Kidney (tissue), 14 donors: ENCODE results near the gene GALNT17. TPM values are rescaled to one million over a fixed set of nuclear protein-coding genes. Genes with fewer than 3 reads are reported as not detected.

Experiments
- DNase-seq, 5 donors: peaks; one replicate each; pipeline ENCODE4 v3.0.0-alpha.2; 2013 to 2020
- FAIRE-seq: peaks from 2 replicates; lab custom pipeline; 2012; peaks lifted over from hg19 to GRCh38; lab: Jason Lieb, UNC
- H3K27ac ChIP-seq, 2 donors: one replicate each; pipeline ENCODE4 v1.7.0; 2013; ENCODE audit warnings: low read depth in 2 of 2, low read length in 2 of 2, inconsistent platforms in 1 of 2
- H3K27me3 ChIP-seq: one replicate; pipeline ENCODE4 v1.7.1; 2013; ENCODE audit warnings: low read length, inconsistent platforms; ENCODE audit not compliant: control insufficient read depth, insufficient read depth
- H3K36me3 ChIP-seq, 3 donors: one replicate each; pipeline versions ENCODE4 v1.7.0 to v1.7.1; 2013; ENCODE audit warnings: low read length in 3 of 3, control low read depth in 1 of 3, inconsistent platforms in 1 of 3; ENCODE audit not compliant: insufficient read depth in 3 of 3, control insufficient read depth in 2 of 3
- H3K4me1 ChIP-seq, 3 donors: one replicate each; pipeline versions ENCODE4 v1.7.0 to v1.7.1; 2013; ENCODE audit warnings: low read length in 3 of 3, inconsistent platforms in 1 of 3, low read depth in 1 of 3; ENCODE audit not compliant: control insufficient read depth in 2 of 3, insufficient read depth in 2 of 3
- H3K4me3 ChIP-seq, 3 donors: one replicate each; pipeline versions ENCODE4 v1.7.0 to v1.8.1; 2013; ENCODE audit warnings: low read length in 3 of 3, control low read depth in 1 of 3, inconsistent platforms in 1 of 3
- H3K9ac ChIP-seq, 3 donors: one replicate each; pipeline versions ENCODE4 v1.7.0 to v1.7.1; 2013; ENCODE audit warnings: low read length in 3 of 3, control low read depth in 1 of 3, inconsistent platforms in 1 of 3
- H3K9me3 ChIP-seq, 3 donors: one replicate each; pipeline versions ENCODE4 v1.7.0 to v1.7.1; 2013; ENCODE audit warnings: low read length in 3 of 3, control low read depth in 1 of 3, inconsistent platforms in 1 of 3; ENCODE audit not compliant: control insufficient read depth in 2 of 3, insufficient read depth in 1 of 3
- CTCF ChIP-seq: IDR thresholded peaks from 3 replicates; pipeline ENCODE4 v1.5.1; 2012; ENCODE audit warnings: mild to moderate bottlenecking, moderate library complexity, borderline replicate concordance; ENCODE audit not compliant: insufficient read depth; ENCODE audit errors: extremely low read depth
- intact Hi-C: fragments of 100-400 bp; cut with DNase I; formaldehyde crosslinking; loops from one replicate; pipeline ENCODE4 v1.11.1; 2022
- polyA plus RNA-seq: library from polyadenylated mRNA; stranded (reverse); fragments of 350-450 nt; fragmentation: Illumina TruSeq; extraction: RNeasy Lipid Tissue Mini Kit (QIAGEN cat#74804); gene quantifications from one replicate; pipeline ENCODE4 v1.2.3, GENCODE V29; 2014; ENCODE audit warnings: low read depth, low replicate concordance; ENCODE audit not compliant: insufficient read depth
- total RNA-seq: library from RNA; stranded (reverse); fragmentation: NEBNext Ultra II Directional; extraction: Animal tissue kit (Norgen Biotek cat#: 25700); gene quantifications from one replicate; pipeline ENCODE4 v1.2.1, GENCODE V29; 2021
- donor health status: control.
- donor health status: control.
- donor health status: control.
- donor health status: control.
- donor health status: control.
- donor health status: DM: yes; HTN: yes; CAD: no.
- donor health status: Normal renal cell carcinoma (clear cell type).

GALNT17 gene
- total and polyA plus RNA-seq, 2 donors from 2014 or later = 2.4 to 5.5 TPM

- Histone ChIP-seq H3K4me1 (no peaks in the 10 kb centered on the region), H3K9me3 (peaks cover 0 to 5% (median 0%) of the 10 kb centered on the region in 3 donors), H3K4me3 (no peak overlapping the region), H3K27me3 (no peaks in the 10 kb centered on the region), H3K9ac (no peak overlapping the region), H3K27ac (no peak overlapping the region), H3K36me3 (no peaks in the 10 kb centered on the region)
- no peak for FAIRE-seq
- no peak for DNase-seq
- TF ChIP-seq CTCF = no peak
- intact Hi-C loops = no loop called here
Observed at GRCh38 chr7:71746006-71746405, 614.1 kb downstream of the GALNT17 start.

GRCh38 chr7:71750290-71750689, 618.3 kb downstream of the GALNT17 start:
- DNase-seq = no peak
- H3K9ac ChIP-seq = no peak overlapping the region
- peaks cover 0 to 5% (median 0%) of the 10 kb centered on the region in 3 donors for H3K9me3 ChIP-seq
- H3K4me1 ChIP-seq = no peaks in the 10 kb centered on the region
- no peaks in the 10 kb centered on the region for H3K27me3 ChIP-seq
- no peaks in the 10 kb centered on the region for H3K36me3 ChIP-seq
- no peak overlapping the region for H3K27ac ChIP-seq
- no peak for TF ChIP-seq CTCF
- intact Hi-C loops = no loop called here
- FAIRE-seq = no peak
- H3K4me3 ChIP-seq = no peak overlapping the region

GRCh38 chr7:71752171-71752935, 620.4 kb downstream of the GALNT17 start:
- FAIRE-seq = no peak
- no peak overlapping the region for H3K4me3 ChIP-seq
- intact Hi-C loops = no loop called here
- peaks cover 0 to 5% (median 0%) of the 10 kb centered on the region in 3 donors for H3K9me3 ChIP-seq
- no peaks in the 10 kb centered on the region for H3K27me3 ChIP-seq
- no peaks in the 10 kb centered on the region for H3K36me3 ChIP-seq
- no peak overlapping the region for H3K27ac ChIP-seq
- no peak overlapping the region for H3K9ac ChIP-seq
- DNase-seq = peak; percentile 64 to 78 (median 69)
- peak; percentile 43 for TF ChIP-seq CTCF
- H3K4me1 ChIP-seq = no peaks in the 10 kb centered on the region
